Activated T-helper 17 cell treated with anti-CD3 and anti-CD28 coated beads, Interleukin-2, amount 50 U/mL, for 72 hours (primary cell): ENCODE data around the gene KLF4. TPM values are rescaled to one million over a fixed set of nuclear protein-coding genes. Genes with fewer than 3 reads are reported as not detected.

Experiments used
- ATAC-seq: fragments of 150-1000 bp; cut with Tn5 transposase; replicated peaks from 2 replicates; pipeline ENCODE4 v1.10.0; 2021; ENCODE audit warnings: mild to moderate bottlenecking, moderate library complexity
- H3K27ac Mint-ChIP-seq: one replicate; pipeline ENCODE4 v1.8.0; 2022; ENCODE audit warnings: mixed read lengths
- H3K27me3 Mint-ChIP-seq: one replicate; pipeline ENCODE4 v1.8.0; 2022; ENCODE audit warnings: mixed read lengths
- H3K36me3 Mint-ChIP-seq: one replicate; pipeline ENCODE4 v1.8.0; 2022; ENCODE audit warnings: low read depth, mild to moderate bottlenecking, mixed read lengths
- H3K4me1 Mint-ChIP-seq: one replicate; pipeline ENCODE4 v1.8.0; 2022; ENCODE audit warnings: mixed read lengths
- H3K4me3 Mint-ChIP-seq: one replicate; pipeline ENCODE4 v1.8.0; 2022; ENCODE audit warnings: mild to moderate bottlenecking, mixed read lengths
- H3K9me3 Mint-ChIP-seq: one replicate; pipeline ENCODE4 v1.8.0; 2022; ENCODE audit warnings: mixed read lengths
- total RNA-seq, 2 donors: library from RNA; stranded (reverse); gene quantifications; one replicate each; pipeline ENCODE4 v1.2.3, GENCODE V29; 2022

KLF4 gene
- total RNA-seq, 2 donors from 2014 or later, result 0.19 to 0.48 TPM

DNA sequence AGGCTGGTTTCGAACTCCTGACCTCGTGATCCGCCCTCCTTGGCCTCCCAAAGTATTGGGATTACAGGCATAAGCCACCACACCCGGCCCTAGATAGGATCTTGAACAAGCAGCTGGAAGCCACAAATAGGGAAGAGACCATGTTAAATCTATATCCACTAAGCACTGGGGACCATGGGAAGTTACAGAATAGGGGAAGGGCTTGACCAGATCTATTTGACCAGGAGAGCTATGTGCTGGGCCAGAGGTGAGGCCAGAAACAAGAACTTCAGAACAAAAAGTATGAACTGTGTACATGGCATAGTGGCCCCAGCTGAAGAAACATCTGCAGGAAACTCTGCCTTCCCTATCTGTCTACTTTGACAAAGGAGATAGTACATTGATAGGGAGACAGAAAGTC, 10.8 kb downstream of the KLF4 start:
- Mint-ChIP-seq H3K27ac (no peak overlapping the region), H3K9me3 (no peaks in the 10 kb centered on the region), H3K4me1 (no peaks in the 10 kb centered on the region), H3K4me3 (no peak overlapping the region), H3K27me3 (peaks cover 9% of the 10 kb centered on the region), H3K36me3 (no peaks in the 10 kb centered on the region)
- no peak for ATAC-seq

DNA sequence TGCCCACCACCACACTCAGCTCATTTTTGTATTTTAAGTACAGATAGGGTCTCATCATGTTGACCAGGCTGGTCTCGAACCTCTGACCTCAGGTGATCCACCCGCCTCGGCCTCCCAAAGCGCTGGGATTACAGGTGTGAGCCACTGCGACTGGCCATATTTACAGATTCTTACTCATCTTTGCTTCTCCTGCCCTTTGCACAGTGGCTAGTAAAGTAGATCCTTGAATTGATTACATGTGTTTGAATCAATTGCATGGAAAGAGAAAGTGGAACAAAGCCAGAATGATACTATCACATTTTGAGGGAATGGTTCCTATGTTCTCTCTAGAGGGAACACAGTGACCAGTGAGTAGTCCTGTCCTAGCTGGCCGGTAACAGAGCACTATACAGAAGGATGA, 15.4 kb downstream of the KLF4 start:
- H3K36me3 Mint-ChIP-seq, result no peaks in the 10 kb centered on the region
- ATAC-seq, result no peak
- no peak overlapping the region for H3K4me3 Mint-ChIP-seq
- H3K9me3 Mint-ChIP-seq, result peaks cover 3% of the 10 kb centered on the region
- H3K27me3 Mint-ChIP-seq, result peaks cover 6% of the 10 kb centered on the region
- H3K4me1 Mint-ChIP-seq, result no peaks in the 10 kb centered on the region
- no peak overlapping the region for H3K27ac Mint-ChIP-seq

DNA sequence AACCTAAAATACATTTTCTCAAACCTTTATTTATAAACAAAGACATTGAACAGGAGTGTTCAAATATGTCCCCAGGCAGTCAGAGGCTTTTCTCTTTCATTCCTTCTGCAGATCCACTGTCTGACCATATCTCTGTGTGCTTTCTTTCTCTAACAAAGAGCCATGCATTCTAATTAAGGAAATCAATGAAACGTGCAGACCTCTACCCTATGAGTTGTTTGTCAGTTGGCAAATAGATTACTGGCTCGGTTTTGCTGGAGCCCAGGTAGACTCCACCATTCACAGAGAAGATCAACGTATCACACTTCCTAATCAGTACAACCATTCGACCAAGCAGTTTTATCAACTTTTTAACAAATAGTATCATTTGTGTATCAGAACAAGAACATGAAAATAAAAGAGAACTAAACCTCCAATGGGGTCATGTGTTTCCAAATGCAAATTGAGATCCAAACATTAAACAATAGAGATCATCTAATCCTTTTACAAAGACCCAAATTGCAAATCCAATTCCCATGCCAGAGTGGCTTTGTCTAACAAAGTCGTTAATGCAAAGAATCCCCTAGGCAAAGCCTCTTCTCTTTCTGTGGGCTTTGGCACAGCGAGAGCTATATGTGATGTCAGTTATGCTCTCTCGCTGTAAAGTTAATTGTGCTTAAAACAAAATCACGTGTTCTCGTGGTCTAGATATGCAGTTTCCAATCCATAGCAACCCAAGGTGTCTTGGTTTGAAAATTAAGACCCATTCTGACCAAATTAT, 16.8 kb downstream of the KLF4 start:
- Mint-ChIP-seq H3K27ac (no peak overlapping the region), H3K4me1 (no peaks in the 10 kb centered on the region), H3K4me3 (no peak overlapping the region), H3K27me3 (peaks cover 3% of the 10 kb centered on the region), H3K9me3 (peaks cover 3% of the 10 kb centered on the region), H3K36me3 (no peaks in the 10 kb centered on the region)
- ATAC-seq, result no peak

DNA sequence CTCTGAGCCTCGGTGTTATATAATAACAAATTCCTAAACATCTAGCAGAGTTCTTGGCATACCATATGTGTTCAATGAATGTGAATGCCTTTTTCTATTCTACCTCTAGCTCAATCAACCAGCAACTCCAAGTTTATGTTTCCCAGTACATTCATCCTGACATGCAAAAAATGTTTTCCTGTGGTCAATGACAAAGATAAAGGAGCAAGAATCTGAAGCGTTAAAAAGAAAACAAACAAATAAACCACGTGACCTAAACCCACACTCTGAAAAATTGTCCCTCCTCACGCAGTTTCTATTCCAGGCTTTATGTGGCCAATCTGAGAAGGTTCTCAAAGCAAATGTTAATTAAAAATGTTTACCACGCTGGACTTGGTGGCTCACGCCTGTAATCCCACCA, 18.0 kb downstream of the KLF4 start:
- Mint-ChIP-seq H3K9me3 (peaks cover 3% of the 10 kb centered on the region), H3K27me3 (peaks cover 11% of the 10 kb centered on the region), H3K27ac (no peak overlapping the region), H3K36me3 (no peaks in the 10 kb centered on the region), H3K4me3 (no peak overlapping the region), H3K4me1 (no peaks in the 10 kb centered on the region)
- no peak for ATAC-seq

DNA sequence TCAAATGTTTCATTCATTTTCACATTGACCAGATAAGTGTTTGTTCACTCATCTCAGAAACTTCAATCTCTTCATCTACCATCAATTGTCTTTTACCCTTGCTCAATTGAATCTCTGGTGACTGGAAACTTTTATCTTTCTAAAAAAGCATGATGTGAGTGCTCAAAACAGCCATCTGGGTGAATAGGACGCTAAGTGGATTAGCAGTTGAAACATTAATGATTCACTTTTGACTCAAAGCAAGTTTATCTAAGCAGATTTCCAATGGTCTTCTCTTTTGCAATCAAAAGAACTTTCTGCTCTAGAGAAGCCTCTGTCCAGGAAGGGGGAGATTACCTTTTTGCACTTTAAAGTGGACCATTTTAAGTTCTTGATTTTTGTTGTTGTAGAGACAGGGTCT, 22.2 kb downstream of the KLF4 start:
- Mint-ChIP-seq H3K4me3 (no peak overlapping the region), H3K27me3 (peaks cover 31% of the 10 kb centered on the region), H3K9me3 (no peaks in the 10 kb centered on the region), H3K27ac (no peak overlapping the region), H3K4me1 (no peaks in the 10 kb centered on the region), H3K36me3 (no peaks in the 10 kb centered on the region)
- no peak for ATAC-seq

DNA sequence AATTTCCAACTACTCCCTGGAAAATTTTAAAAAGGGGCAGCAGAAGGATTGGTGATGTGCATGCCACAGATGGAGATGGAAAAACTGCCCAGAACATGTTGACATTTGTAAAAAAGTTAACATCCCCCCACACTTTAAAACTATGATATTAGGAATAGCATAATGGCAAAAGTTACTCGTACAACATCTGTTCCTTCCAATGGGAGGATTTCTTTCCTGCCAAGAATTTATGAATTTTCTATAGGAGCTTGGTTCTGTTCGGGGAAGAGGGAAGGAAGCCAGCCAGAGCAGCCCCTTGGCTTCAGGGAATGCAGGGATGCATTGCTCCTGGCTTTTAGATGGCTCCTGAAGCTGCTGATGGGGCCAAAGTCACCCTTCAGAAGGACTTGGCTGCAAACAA, 22.7 kb downstream of the KLF4 start:
- no peaks in the 10 kb centered on the region for H3K9me3 Mint-ChIP-seq
- H3K27me3 Mint-ChIP-seq, result peaks cover 31% of the 10 kb centered on the region
- no peaks in the 10 kb centered on the region for H3K36me3 Mint-ChIP-seq
- H3K27ac Mint-ChIP-seq, result no peak overlapping the region
- H3K4me3 Mint-ChIP-seq, result no peak overlapping the region
- H3K4me1 Mint-ChIP-seq, result no peaks in the 10 kb centered on the region
- no peak for ATAC-seq

DNA sequence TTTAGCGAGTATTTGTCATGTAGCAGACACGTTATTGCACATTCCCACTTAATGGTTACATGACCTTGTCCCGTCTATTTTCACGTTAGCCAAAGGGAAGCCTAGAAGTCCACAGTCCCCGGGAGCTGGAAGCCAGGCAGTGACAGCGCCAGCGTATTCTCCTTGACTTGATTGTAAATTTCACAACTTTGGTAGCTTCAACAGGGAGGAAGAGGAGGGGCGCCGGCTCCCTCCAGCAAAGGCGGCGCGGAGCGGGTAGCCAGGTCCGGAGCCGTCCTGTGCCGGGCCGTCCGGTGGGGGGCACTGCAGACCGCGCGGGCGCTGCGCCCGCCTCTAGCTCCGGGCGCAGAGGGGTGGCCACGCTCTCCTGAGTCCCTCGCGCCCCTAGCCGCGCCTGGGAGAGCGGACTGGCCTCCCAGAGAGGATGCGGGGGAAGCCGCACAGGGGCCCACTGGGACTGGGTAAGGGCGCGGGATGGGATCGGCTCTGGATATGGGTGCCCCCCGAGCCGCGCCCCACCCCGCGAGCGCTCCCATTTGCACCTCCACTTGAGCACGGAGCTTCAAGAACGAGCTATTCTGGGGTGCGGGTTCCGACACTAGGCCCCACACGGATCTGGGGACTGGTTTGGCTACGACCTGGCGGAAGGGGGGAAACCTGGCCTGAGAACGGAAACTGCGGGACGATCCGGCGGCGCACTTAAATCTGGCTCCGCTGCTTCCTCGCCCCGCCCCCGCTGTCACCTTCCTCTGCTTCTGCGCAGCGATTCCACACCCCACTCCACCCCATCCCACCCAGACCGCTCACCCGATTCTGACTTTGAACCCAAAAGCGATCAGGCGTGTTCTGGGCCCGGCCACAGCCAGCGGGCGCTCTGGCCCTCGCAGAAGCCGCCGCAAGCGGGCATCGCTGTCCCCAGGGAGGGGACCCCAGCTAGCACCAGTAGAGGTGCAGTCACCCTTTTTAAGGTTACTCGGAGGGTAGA, 23.8 kb downstream of the KLF4 start:
- no peaks in the 10 kb centered on the region for H3K36me3 Mint-ChIP-seq
- ATAC-seq, result peak; percentile 72
- no peak overlapping the region for H3K27ac Mint-ChIP-seq
- H3K4me3 Mint-ChIP-seq, result peak overlapping the region; percentile 44
- H3K9me3 Mint-ChIP-seq, result no peaks in the 10 kb centered on the region
- no peaks in the 10 kb centered on the region for H3K4me1 Mint-ChIP-seq
- H3K27me3 Mint-ChIP-seq, result peaks cover 29% of the 10 kb centered on the region

DNA sequence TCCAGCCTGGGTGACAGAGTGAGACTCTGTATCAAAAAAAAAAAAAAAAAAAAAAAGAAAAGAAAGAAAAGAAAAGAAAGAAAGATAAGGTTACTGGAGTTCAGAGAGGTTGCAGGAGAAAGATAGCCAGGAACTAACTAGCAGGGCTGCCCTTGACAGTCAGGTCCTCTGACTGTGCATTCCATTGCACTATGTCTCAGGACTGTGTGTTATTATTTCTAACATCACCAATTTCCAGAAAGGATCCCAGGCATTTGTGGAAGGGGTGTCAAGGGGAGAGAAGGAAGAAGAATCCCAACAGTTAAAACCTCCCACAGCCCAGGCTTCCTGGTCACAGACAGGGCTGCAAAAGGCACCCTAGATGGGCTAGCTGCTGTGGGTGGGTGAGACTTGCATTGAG, 25.1 kb downstream of the KLF4 start:
- Mint-ChIP-seq H3K27ac (no peak overlapping the region), H3K9me3 (no peaks in the 10 kb centered on the region), H3K27me3 (peaks cover 32% of the 10 kb centered on the region), H3K4me3 (no peak overlapping the region), H3K36me3 (no peaks in the 10 kb centered on the region), H3K4me1 (no peaks in the 10 kb centered on the region)
- ATAC-seq, result no peak

DNA sequence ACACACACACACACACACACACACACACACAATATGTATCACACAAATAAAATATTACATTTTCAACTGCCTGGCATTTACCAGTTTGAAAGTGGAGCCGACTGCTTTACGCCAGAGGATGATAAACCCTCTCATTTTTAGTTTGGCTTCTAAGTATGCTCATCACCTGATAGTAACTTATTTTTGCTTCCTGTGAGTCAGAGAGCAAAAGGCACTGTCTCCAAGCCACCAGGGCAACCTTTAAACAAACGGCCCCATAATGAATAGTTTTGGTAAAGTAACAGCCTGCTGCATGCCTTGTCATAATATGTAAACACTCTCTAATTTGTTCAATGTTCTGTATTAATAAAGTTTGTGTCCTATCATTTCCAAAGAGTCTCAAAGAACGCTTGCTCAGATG, 26.9 kb downstream of the KLF4 start:
- Mint-ChIP-seq H3K36me3 (no peaks in the 10 kb centered on the region), H3K27ac (no peak overlapping the region), H3K4me3 (no peak overlapping the region), H3K27me3 (peaks cover 32% of the 10 kb centered on the region), H3K4me1 (no peaks in the 10 kb centered on the region), H3K9me3 (no peaks in the 10 kb centered on the region)
- no peak for ATAC-seq

DNA sequence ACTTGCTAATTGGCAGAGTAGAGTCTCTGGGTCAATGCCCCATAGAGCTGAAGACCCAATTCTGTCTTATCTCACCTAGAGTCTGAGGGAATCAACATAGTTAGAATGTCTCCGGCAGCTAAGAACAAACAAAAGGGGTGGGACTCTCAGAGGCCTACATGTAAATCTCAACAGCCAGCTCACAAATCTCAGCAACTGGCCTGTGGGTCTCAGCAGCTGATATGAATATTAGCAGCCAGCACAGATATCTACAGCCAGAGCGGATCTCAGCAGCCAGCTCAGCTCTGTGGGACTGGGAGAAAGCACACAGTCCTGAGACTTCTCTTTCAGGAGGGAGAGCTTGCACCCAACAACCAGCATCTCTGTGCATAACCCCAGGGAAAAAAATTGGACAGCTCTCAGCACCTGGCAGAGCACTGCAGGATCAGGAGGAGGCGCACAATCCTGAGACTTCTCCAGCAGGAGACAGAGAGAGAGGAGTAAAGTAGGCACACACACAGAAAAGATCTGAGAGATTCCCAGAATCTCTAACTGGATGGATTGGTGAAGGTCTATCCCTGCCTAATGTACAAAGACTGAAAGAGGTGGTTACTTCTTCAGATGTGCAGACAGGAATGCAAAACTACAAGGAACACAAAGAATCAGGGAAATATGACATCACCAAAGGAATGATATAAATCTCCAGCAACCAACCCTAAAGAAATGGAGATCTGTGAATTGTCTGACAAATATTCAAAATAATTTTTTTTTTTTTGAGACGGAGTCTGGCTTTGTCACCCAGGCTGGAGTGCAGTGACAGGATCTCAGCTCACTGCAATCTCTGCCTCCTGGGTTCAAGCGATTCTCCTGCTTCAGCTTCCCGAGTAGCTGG, 29.2 kb downstream of the KLF4 start:
- no peak for ATAC-seq
- Mint-ChIP-seq H3K4me1 (no peaks in the 10 kb centered on the region), H3K27ac (no peak overlapping the region), H3K4me3 (no peak overlapping the region), H3K36me3 (no peaks in the 10 kb centered on the region), H3K27me3 (peaks cover 19% of the 10 kb centered on the region), H3K9me3 (no peaks in the 10 kb centered on the region)

DNA sequence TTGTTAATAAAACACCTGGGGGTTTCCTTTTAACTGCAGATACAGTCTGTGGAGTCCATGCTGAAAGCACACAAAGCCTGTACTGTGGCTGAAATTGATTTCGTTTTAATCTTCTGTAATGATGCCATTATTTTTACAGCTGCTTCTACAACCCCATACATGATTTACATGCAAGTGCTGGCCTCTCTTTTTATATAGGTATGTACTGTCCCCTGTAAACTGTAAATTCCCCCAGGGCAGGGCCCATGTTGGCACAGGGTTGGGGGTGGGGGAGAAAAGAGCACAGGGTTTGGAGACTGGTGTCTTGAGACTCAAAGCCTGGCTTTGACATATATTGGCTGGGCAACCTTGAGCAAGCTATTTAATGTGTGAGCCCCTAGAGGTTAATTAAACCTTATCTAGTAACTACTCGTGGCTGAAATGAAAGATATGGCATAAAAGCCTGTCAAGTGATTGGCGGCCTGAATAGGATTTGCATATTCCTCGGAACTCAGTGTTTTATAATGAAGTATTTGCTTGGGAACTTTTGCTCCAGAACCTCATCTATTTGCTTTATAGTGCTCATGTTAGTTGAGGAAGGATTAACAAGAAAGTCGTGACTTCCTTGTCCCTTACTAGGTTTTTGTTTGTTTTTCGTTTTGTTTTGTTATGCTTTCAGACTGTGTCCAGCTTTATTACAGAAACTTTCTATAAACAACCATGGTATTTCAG, 34.0 kb downstream of the KLF4 start:
- ATAC-seq, result no peak
- Mint-ChIP-seq H3K27ac (no peak overlapping the region), H3K36me3 (no peaks in the 10 kb centered on the region), H3K9me3 (no peaks in the 10 kb centered on the region), H3K27me3 (peaks cover 3% of the 10 kb centered on the region), H3K4me3 (no peak overlapping the region), H3K4me1 (no peaks in the 10 kb centered on the region)

DNA sequence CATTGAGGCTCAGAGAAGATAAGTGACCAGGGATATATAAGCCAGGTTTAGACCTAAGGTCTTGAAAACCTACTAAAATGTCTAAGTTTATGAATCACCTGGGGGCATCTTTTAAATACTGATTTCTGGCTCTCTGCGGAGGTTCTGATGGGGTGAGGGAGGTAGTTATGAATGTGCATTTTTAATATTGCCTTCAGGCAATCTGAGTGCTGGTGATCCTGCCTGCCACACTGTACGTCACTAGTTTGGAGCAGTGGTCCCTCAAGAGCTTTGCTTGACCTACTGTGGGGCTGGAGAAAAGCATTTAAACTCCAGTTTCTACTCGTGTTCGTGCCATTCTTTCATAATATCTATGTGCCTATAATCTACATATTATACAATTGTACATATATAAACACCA, 36.1 kb downstream of the KLF4 start:
- Mint-ChIP-seq H3K27me3 (no peaks in the 10 kb centered on the region), H3K4me3 (no peak overlapping the region), H3K36me3 (no peaks in the 10 kb centered on the region), H3K27ac (no peak overlapping the region), H3K9me3 (no peaks in the 10 kb centered on the region), H3K4me1 (no peaks in the 10 kb centered on the region)
- no peak for ATAC-seq

DNA sequence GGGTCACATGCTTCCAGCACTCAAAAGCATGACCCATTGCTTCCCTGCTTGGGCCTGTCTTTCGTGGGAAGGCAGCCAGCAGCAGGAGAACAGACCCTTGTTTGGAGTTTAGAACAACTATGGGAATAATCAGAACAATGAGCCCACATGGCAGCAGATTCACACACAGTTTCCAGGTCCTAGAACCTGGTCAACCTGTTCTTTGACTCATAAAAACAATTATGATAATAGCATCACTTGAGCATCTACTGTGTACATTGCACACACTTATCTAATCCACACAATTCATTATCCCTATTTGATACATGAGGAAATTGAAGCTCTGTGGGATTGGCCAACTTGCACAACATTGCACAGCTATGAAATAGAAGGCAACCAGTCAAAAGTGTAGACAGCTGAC, 41.7 kb downstream of the KLF4 start:
- ATAC-seq, result no peak
- no peaks in the 10 kb centered on the region for H3K27me3 Mint-ChIP-seq
- no peaks in the 10 kb centered on the region for H3K9me3 Mint-ChIP-seq
- H3K4me3 Mint-ChIP-seq, result no peak overlapping the region
- no peak overlapping the region for H3K27ac Mint-ChIP-seq
- H3K36me3 Mint-ChIP-seq, result no peaks in the 10 kb centered on the region
- no peaks in the 10 kb centered on the region for H3K4me1 Mint-ChIP-seq

DNA sequence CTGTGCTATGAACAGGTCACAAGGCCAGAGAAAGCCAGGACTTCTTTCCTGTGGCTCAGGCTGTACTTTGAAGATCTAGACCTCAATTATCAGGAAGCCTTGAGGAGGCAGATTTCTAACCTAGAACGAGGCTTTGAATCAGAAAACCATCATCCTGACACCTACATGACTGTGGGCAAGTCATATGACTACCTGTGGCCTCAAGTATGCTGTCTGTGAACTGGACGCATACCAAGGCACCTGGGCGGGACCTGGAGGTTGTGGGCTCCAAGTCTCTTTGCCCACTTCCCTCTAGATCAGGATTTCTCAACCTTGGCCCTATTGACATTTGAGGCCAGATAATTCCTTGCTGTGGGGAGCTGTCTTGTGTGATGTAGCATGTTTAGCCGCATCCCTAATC, 42.5 kb downstream of the KLF4 start:
- H3K9me3 Mint-ChIP-seq, result no peaks in the 10 kb centered on the region
- no peaks in the 10 kb centered on the region for H3K27me3 Mint-ChIP-seq
- no peak for ATAC-seq
- no peaks in the 10 kb centered on the region for H3K4me1 Mint-ChIP-seq
- H3K4me3 Mint-ChIP-seq, result no peak overlapping the region
- no peaks in the 10 kb centered on the region for H3K36me3 Mint-ChIP-seq
- no peak overlapping the region for H3K27ac Mint-ChIP-seq
